ENCODE measurements around the gene PTRHD1. TPM values are rescaled to one million over a fixed set of nuclear protein-coding genes. Genes with fewer than 3 reads are reported as not detected.

PTRHD1 gene
- total RNA-seq, 1 donor from 2014 or later: 32.0 TPM

- no peaks in the 10 kb centered on the region for H3K36me3 ChIP-seq (ENCODE audit: control insufficient read depth, insufficient read depth, low read length)
- DNase-seq (ENCODE audit: low read depth): no peak
- H3K27me3 ChIP-seq (ENCODE audit: control insufficient read depth, insufficient read depth, low read length): no peaks in the 10 kb centered on the region
- no peak overlapping the region for H3K4me3 ChIP-seq (ENCODE audit: low read depth, low read length)
- no peak for TF ChIP-seq CTCF (IDR thresholded peaks at IDR 0.05; ENCODE audit: insufficient read depth, low read length, poor library complexity, severe bottlenecking)
Observed at GRCh38 chr2:24816884-24817283, 23.7 kb upstream of the PTRHD1 start.

DNA sequence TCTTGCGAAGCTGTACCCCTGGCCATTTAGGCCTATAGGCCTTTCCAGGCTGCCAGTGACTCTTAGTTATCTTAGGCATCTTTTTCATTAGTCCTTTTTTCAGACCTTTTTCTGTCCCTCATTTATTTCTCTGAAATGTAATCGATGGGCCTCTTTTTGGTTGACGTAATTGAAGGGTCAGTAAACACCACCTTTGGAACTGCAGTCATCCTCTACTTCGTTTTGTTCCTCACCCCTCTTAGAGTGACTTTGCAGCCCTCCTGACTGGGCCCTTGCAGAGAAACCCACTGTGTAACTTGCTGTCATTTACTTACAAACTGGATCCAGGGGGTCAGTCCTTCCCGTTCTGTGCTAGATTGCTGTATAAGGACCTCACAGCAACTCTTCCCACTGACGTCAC lies 23.2 kb upstream of the PTRHD1 start:
- H3K4me3 ChIP-seq (ENCODE audit: low read depth, low read length): no peak overlapping the region
- no peaks in the 10 kb centered on the region for H3K36me3 ChIP-seq (ENCODE audit: control insufficient read depth, insufficient read depth, low read length)
- H3K27me3 ChIP-seq (ENCODE audit: control insufficient read depth, insufficient read depth, low read length): no peaks in the 10 kb centered on the region
- TF ChIP-seq CTCF (IDR thresholded peaks at IDR 0.05; ENCODE audit: insufficient read depth, low read length, poor library complexity, severe bottlenecking): no peak
- DNase-seq (ENCODE audit: low read depth): no peak

DNA sequence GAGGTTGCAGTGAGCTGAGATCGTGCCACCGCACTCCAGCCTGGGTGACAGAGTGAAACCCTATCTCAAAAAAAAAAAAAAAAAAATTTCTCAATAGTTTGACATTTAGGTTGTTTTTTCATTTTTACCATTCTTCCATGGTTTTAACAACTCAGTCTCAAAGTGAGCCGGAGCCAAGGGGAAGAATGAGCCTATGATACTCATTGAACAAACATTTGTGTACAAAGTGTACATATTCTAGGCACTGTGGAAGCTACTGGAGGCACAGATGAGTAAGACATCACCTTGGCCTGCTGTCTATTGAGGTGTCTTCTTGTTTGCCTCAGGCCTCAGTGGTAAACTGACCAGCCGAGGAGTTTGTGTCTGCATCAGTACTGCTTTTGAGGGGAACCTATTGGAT lies 22.0 kb upstream of the PTRHD1 start:
- no peaks in the 10 kb centered on the region for H3K27me3 ChIP-seq (ENCODE audit: control insufficient read depth, insufficient read depth, low read length)
- H3K4me3 ChIP-seq (ENCODE audit: low read depth, low read length): no peak overlapping the region
- H3K36me3 ChIP-seq (ENCODE audit: control insufficient read depth, insufficient read depth, low read length): no peaks in the 10 kb centered on the region
- DNase-seq (ENCODE audit: low read depth): no peak
- no peak for TF ChIP-seq CTCF (IDR thresholded peaks at IDR 0.05; ENCODE audit: insufficient read depth, low read length, poor library complexity, severe bottlenecking)

DNA sequence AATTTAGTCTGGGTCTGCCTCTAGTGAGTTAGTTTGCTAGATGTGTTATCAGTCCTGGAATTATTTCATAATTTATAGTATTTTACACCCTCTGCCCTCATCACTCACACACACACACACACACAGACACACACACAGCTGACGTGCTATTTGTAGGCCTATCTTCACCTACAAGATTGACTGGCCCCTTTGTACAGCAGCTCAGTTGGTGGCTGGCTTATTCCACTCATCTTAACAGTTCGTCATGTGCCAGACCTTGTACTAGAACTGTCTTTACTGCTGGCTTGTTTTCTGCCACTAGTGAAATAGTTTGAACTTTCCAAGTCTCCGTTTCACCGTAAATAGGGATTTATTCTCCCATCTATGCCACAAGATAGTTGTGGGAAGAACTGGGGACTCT lies 21.3 kb upstream of the PTRHD1 start:
- Histone ChIP-seq H3K27me3 (ENCODE audit: control insufficient read depth, insufficient read depth, low read length) (no peaks in the 10 kb centered on the region), H3K4me3 (ENCODE audit: low read depth, low read length) (no peak overlapping the region), H3K36me3 (ENCODE audit: control insufficient read depth, insufficient read depth, low read length) (no peaks in the 10 kb centered on the region)
- no peak for TF ChIP-seq CTCF (IDR thresholded peaks at IDR 0.05; ENCODE audit: insufficient read depth, low read length, poor library complexity, severe bottlenecking)
- DNase-seq (ENCODE audit: low read depth): no peak

DNA sequence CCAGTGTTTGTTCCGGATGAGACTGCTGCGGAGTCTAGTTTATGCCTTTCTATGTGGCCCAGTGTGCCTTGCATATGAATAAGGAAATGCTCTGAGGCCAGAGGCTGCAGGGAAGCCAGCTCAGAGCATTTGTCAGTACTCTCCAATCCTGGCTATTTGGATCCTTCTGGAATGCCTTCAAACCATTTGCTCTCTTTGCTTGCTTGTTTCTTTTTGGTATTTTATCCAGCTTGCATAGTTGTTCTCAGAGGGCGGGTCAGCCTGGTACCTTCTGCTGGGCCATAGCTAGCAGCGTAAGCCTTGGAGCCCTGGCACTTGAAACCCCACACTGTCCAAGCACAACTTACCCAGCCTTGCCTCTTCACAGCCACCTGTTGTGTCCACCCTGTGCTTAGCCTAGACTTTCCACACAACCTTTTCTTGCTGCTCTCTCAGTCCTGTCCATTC lies 20.5 kb upstream of the PTRHD1 start:
- no peak for DNase-seq (ENCODE audit: low read depth)
- Histone ChIP-seq H3K36me3 (ENCODE audit: control insufficient read depth, insufficient read depth, low read length) (no peaks in the 10 kb centered on the region), H3K4me3 (ENCODE audit: low read depth, low read length) (no peak overlapping the region), H3K27me3 (ENCODE audit: control insufficient read depth, insufficient read depth, low read length) (no peaks in the 10 kb centered on the region)
- no peak for TF ChIP-seq CTCF (IDR thresholded peaks at IDR 0.05; ENCODE audit: insufficient read depth, low read length, poor library complexity, severe bottlenecking)

- no peaks in the 10 kb centered on the region for H3K36me3 ChIP-seq (ENCODE audit: control insufficient read depth, insufficient read depth, low read length)
- DNase-seq (ENCODE audit: low read depth): no peak
- no peak for TF ChIP-seq CTCF (IDR thresholded peaks at IDR 0.05; ENCODE audit: insufficient read depth, low read length, poor library complexity, severe bottlenecking)
- no peak overlapping the region for H3K4me3 ChIP-seq (ENCODE audit: low read depth, low read length)
- H3K27me3 ChIP-seq (ENCODE audit: control insufficient read depth, insufficient read depth, low read length): no peaks in the 10 kb centered on the region
Observed at GRCh38 chr2:24809316-24810007, 16.3 kb upstream of the PTRHD1 start.
